ENCODE results near the gene AP2A1. TPM values are rescaled to one million over a fixed set of nuclear protein-coding genes. Genes with fewer than 3 reads are reported as not detected.

The AP2A1 gene
- total and polyA plus RNA-seq, 2 donors (not counting 3 experiments of a cell fraction or from before 2014, with no cell fraction given) = 108 to 113 TPM

GRCh38 chr19:49831592-49831991, 64.8 kb downstream of the AP2A1 start:
- H4K20me1 ChIP-seq (replicated peaks; ENCODE audit: control insufficient read depth, extremely low read depth, insufficient read depth, low read length) = no peaks in the 10 kb centered on the region
- no peak overlapping the region for H3K4me3 ChIP-seq (replicated peaks in 1 of 3; ENCODE audit: insufficient read depth in 1 of 3, low read depth in 1 of 3, low read length in 3 of 3)
- no peak for TF ChIP-seq EZH2 (IDR thresholded peaks at IDR 0.05; ENCODE audit: borderline replicate concordance, low read depth, low read length, severe bottlenecking)
- no peak for TF ChIP-seq MAX (IDR thresholded peaks at IDR 0.05; ENCODE audit: insufficient read depth, insufficient read length)
- TF ChIP-seq MYC (IDR thresholded peaks at IDR 0.05; ENCODE audit: low read depth, low read length) = no peak
- no peak for TF ChIP-seq CTCF (IDR thresholded peaks at IDR 0.05; ENCODE audit: extremely low read depth in 1 of 2, insufficient read depth in 1 of 2, low read depth in 1 of 2, low read length in 2 of 2)
- no peak for TF ChIP-seq FOS (IDR thresholded peaks at IDR 0.05; ENCODE audit: borderline replicate concordance, insufficient read depth, low read length)
- no peak for TF ChIP-seq POLR2A (IDR thresholded peaks at IDR 0.05; ENCODE audit: low read depth, low read length)
- no peak for TF ChIP-seq JUN (IDR thresholded peaks at IDR 0.05; ENCODE audit: borderline replicate concordance, insufficient read depth, insufficient read length, low read depth)
- TF ChIP-seq GATA2 (IDR thresholded peaks at IDR 0.05; ENCODE audit: insufficient read depth, insufficient read length, low read depth, low read length) = no peak
- no peak for TF ChIP-seq POLR2AphosphoS5 (IDR thresholded peaks at IDR 0.05; ENCODE audit: insufficient read depth, low read depth, low read length)
- no peak overlapping the region for H2AFZ ChIP-seq (ENCODE audit: low read depth, low read length)
- no peak for FAIRE-seq
- H3K27ac ChIP-seq (ENCODE audit: insufficient read depth, low read depth, low read length) = no peak overlapping the region
- CTCF ChIA-PET = interaction anchor here (1.5 kb wide), 1 partner anchor 9 kb away, joined by 7 read pairs; no protein-coding TSS in a partner anchor
- H3K9me1 ChIP-seq (replicated peaks; ENCODE audit: control insufficient read depth, extremely low read depth, insufficient read depth, low read length) = no peaks in the 10 kb centered on the region
- no peak overlapping the region for H3K9ac ChIP-seq (replicated peaks; ENCODE audit: extremely low read depth, insufficient read depth, low read length)
- POLR2A ChIA-PET = no interaction called here
- no peaks in the 10 kb centered on the region for H3K79me2 ChIP-seq (ENCODE audit: control insufficient read depth, insufficient read depth, low read length)
- BruUV-seq (replicated peaks) = no TSS peak
- intact Hi-C loops (cut with micrococcal nuclease) (no loop called here), dilution Hi-C loops (cut with MboI; ENCODE audit: extremely low pct_ligation_motif_present, low sequenced_read_pairs) (no loop called here)
- peaks cover 8% of the 10 kb centered on the region for H3K4me1 ChIP-seq (ENCODE audit: control insufficient read depth, extremely low read depth, insufficient read depth, low read length)
- H3K4me2 ChIP-seq (ENCODE audit: insufficient read depth, low read length) = no peak overlapping the region
- H3K27me3 ChIP-seq (ENCODE audit: control insufficient read depth in 2 of 2, insufficient read depth in 2 of 2, low read length in 2 of 2) = no peaks in the 10 kb centered on the region
- DNase-seq (ENCODE audit: low read depth, low spot score) = no peak
- no peaks in the 10 kb centered on the region for H3K9me3 ChIP-seq (replicated peaks; ENCODE audit: control insufficient read depth, insufficient read depth, low read length)
- H3K36me3 ChIP-seq (ENCODE audit: control insufficient read depth in 2 of 2, extremely low read depth in 1 of 2, insufficient read depth in 2 of 2, low read length in 2 of 2) = peaks cover 11 to 63% of the 10 kb centered on the region in 2 experiments
